Measurements from ENCODE around the gene CDCA8. TPM values are rescaled to one million over a fixed set of nuclear protein-coding genes. Genes with fewer than 3 reads are reported as not detected.

CDCA8 gene
- total and polyA plus RNA-seq, 2 of the 13 experiments (the other 11 are each of a cell fraction or from before 2014, with no cell fraction given) = 24.1 to 38.6 TPM

DNA sequence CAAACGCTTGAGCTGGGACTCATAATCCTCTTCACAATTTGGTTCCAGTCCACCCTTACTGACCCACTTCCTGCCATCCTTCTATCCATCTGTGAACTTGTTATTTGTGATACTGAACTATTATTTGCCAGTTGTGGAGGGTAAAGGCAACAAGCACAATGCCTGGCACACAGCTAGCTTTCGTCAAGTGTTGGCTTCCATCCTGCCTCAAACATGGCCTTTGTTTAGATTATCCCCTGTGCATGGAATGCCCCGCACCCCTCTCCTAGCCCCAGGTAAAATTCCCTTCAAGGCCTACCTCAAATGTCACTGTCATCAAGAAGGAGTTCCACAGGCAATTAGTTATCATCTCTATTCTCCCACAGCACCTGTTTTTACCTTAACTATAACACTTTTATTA is 11.4 kb upstream of the CDCA8 start:
- peaks cover 9 to 23% of the 10 kb centered on the region in 2 experiments for H3K36me3 ChIP-seq (replicated peaks in 1 of 2; ENCODE audit: control insufficient read depth in 1 of 2, insufficient read depth in 2 of 2, low read length in 2 of 2)
- H3K9ac ChIP-seq (ENCODE audit: insufficient read depth, low read depth, low read length) = no peak overlapping the region
- DNase-seq (ENCODE audit: low spot score) = no peak
- H3K27ac ChIP-seq (ENCODE audit: extremely low read length, insufficient read depth, low read length) = no peak overlapping the region
- CTCF ChIA-PET (ENCODE audit: low intra/inter-chr PET ratio, low total read pairs) = interaction anchor here (5.1 kb wide), 1 partner anchor 77 kb away, joined by 56 read pairs; no protein-coding TSS in a partner anchor
- ATAC-seq = no peak
- H4K20me1 ChIP-seq (ENCODE audit: insufficient read depth, low read length) = peaks cover 3% of the 10 kb centered on the region; the same call in 1 of the 2 replicates
- no peak overlapping the region for H3K4me2 ChIP-seq (ENCODE audit: low read depth, low read length)
- intact Hi-C loops (cut with micrococcal nuclease; ENCODE audit: unreplicated experiment) (no loop called here), in situ Hi-C loops (cut with HindIII; ENCODE audit: extremely low pct_ligation_motif_present, low pct_unique_long_range_greater_than_20kb) (loop anchor here (5.0 kb wide), 1 partner anchor 224 kb away; no protein-coding TSS in a partner anchor)
- H3K79me2 ChIP-seq (ENCODE audit: insufficient read depth, low read length) = no peaks in the 10 kb centered on the region
- no TSS peak for BruUV-seq (replicated peaks)
- no peak overlapping the region for H3K4me3 ChIP-seq (replicated peaks in 1 of 3; ENCODE audit: insufficient read depth in 1 of 3, low read depth in 2 of 3, low read length in 3 of 3)
- H3K9me3 ChIP-seq (ENCODE audit: low read length) = no peaks in the 10 kb centered on the region
- POLR2A ChIA-PET = no interaction called here
- 97% methylated on average over 3 of the region's 3 CpGs for WGBS (ENCODE audit: low lambda C conversion rate)
- peaks cover 0 to 16% of the 10 kb centered on the region in 2 experiments; a peak in 2 of 5 replicates for H3K27me3 ChIP-seq (ENCODE audit: control insufficient read depth in 1 of 2, insufficient read depth in 2 of 2, low read length in 2 of 2)
- H3K4me1 ChIP-seq (ENCODE audit: insufficient read depth, low read length) = no peaks in the 10 kb centered on the region
- H2AFZ ChIP-seq (ENCODE audit: low read length) = no peak overlapping the region
- FAIRE-seq = no peak
- TF ChIP-seq ZNF562 (CRISPR knock-in tag; IDR thresholded peaks at IDR 0.05; ENCODE audit: borderline replicate concordance) = no peak
- TF ChIP-seq, protein P1, sequence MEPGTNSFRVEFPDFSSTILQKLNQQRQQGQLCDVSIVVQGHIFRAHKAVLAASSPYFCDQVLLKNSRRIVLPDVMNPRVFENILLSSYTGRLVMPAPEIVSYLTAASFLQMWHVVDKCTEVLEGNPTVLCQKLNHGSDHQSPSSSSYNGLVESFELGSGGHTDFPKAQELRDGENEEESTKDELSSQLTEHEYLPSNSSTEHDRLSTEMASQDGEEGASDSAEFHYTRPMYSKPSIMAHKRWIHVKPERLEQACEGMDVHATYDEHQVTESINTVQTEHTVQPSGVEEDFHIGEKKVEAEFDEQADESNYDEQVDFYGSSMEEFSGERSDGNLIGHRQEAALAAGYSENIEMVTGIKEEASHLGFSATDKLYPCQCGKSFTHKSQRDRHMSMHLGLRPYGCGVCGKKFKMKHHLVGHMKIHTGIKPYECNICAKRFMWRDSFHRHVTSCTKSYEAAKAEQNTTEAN (CRISPR knock-in tag; conservative IDR thresholded peaks at IDR 0.05) = no peak
- no peak for TF ChIP-seq ZSCAN20 (CRISPR knock-in tag; IDR thresholded peaks at IDR 0.05; ENCODE audit: borderline replicate concordance)
- peak; percentile 47 for TF ChIP-seq RBM22 (optimal IDR thresholded peaks at IDR 0.05; ENCODE audit: low read length)
- TF ChIP-seq, protein P2, sequence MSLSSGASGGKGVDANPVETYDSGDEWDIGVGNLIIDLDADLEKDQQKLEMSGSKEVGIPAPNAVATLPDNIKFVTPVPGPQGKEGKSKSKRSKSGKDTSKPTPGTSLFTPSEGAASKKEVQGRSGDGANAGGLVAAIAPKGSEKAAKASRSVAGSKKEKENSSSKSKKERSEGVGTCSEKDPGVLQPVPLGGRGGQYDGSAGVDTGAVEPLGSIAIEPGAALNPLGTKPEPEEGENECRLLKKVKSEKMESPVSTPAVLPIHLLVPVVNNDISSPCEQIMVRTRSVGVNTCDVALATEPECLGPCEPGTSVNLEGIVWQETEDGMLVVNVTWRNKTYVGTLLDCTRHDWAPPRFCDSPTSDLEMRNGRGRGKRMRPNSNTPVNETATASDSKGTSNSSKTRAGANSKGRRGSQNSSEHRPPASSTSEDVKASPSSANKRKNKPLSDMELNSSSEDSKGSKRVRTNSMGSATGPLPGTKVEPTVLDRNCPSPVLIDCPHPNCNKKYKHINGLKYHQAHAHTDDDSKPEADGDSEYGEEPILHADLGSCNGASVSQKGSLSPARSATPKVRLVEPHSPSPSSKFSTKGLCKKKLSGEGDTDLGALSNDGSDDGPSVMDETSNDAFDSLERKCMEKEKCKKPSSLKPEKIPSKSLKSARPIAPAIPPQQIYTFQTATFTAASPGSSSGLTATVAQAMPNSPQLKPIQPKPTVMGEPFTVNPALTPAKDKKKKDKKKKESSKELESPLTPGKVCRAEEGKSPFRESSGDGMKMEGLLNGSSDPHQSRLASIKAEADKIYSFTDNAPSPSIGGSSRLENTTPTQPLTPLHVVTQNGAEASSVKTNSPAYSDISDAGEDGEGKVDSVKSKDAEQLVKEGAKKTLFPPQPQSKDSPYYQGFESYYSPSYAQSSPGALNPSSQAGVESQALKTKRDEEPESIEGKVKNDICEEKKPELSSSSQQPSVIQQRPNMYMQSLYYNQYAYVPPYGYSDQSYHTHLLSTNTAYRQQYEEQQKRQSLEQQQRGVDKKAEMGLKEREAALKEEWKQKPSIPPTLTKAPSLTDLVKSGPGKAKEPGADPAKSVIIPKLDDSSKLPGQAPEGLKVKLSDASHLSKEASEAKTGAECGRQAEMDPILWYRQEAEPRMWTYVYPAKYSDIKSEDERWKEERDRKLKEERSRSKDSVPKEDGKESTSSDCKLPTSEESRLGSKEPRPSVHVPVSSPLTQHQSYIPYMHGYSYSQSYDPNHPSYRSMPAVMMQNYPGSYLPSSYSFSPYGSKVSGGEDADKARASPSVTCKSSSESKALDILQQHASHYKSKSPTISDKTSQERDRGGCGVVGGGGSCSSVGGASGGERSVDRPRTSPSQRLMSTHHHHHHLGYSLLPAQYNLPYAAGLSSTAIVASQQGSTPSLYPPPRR (CRISPR knock-in tag; IDR thresholded peaks at IDR 0.05; ENCODE audit: borderline replicate concordance) = no peak
- no peak for TF ChIP-seq KAT2B (IDR thresholded peaks at IDR 0.05; ENCODE audit: borderline replicate concordance, low read depth, low read length)
- no peak for TF ChIP-seq TOE1 (CRISPR knock-in tag; IDR thresholded peaks at IDR 0.05)
- no peak for TF ChIP-seq ZSCAN29 (CRISPR knock-in tag; conservative IDR thresholded peaks at IDR 0.05)
- peak; percentile 37; the same call in 1 of the 2 replicates for TF ChIP-seq POLR2G (IDR thresholded peaks at IDR 0.05; ENCODE audit: low read depth, low read length)
- TF ChIP-seq POLR2AphosphoS5 (IDR thresholded peaks at IDR 0.05; ENCODE audit: low read depth, low read length) = peak; percentile 24; the same call in 1 of the 2 replicates
- TF ChIP-seq MEIS2 (CRISPR knock-in tag; IDR thresholded peaks at IDR 0.05) = no peak
- TF ChIP-seq, protein P3, sequence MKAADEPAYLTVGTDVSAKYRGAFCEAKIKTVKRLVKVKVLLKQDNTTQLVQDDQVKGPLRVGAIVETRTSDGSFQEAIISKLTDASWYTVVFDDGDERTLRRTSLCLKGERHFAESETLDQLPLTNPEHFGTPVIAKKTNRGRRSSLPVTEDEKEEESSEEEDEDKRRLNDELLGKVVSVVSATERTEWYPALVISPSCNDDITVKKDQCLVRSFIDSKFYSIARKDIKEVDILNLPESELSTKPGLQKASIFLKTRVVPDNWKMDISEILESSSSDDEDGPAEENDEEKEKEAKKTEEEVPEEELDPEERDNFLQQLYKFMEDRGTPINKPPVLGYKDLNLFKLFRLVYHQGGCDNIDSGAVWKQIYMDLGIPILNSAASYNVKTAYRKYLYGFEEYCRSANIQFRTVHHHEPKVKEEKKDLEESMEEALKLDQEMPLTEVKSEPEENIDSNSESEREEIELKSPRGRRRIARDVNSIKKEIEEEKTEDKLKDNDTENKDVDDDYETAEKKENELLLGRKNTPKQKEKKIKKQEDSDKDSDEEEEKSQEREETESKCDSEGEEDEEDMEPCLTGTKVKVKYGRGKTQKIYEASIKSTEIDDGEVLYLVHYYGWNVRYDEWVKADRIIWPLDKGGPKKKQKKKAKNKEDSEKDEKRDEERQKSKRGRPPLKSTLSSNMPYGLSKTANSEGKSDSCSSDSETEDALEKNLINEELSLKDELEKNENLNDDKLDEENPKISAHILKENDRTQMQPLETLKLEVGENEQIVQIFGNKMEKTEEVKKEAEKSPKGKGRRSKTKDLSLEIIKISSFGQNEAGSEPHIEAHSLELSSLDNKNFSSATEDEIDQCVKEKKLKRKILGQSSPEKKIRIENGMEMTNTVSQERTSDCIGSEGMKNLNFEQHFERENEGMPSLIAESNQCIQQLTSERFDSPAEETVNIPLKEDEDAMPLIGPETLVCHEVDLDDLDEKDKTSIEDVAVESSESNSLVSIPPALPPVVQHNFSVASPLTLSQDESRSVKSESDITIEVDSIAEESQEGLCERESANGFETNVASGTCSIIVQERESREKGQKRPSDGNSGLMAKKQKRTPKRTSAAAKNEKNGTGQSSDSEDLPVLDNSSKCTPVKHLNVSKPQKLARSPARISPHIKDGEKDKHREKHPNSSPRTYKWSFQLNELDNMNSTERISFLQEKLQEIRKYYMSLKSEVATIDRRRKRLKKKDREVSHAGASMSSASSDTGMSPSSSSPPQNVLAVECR (CRISPR knock-in tag; IDR thresholded peaks at IDR 0.05; ENCODE audit: borderline replicate concordance) = no peak
- TF ChIP-seq, protein P4, sequence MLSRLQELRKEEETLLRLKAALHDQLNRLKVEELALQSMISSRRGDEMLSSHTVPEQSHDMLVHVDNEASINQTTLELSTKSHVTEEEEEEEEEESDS (CRISPR knock-in tag; IDR thresholded peaks at IDR 0.05; ENCODE audit: borderline replicate concordance) = no peak
- no peak for TF ChIP-seq ZBTB21 (CRISPR knock-in tag; IDR thresholded peaks at IDR 0.05)
- TF ChIP-seq ZSCAN30 (CRISPR knock-in tag; IDR thresholded peaks at IDR 0.05) = no peak

Data from HepG2 (cell line).